ENCODE data around the gene STK17A. TPM values are rescaled to one million over a fixed set of nuclear protein-coding genes. Genes with fewer than 3 reads are reported as not detected.
A peak's percentile ranks its signal among the peaks of the same experiment; 100 is the strongest.
"Not testable (repeated sequence)": the region's sequence is repeated elsewhere in the genome, so short reads cannot be mapped to it uniquely, and the experiment has no call there.

The STK17A gene
- total and polyA plus RNA-seq, 3 experiments from 2014 or later: 45.5 to 270 (median 45.8) TPM

GRCh38 chr7:43660141-43660540 lies 77.2 kb downstream of the STK17A start:
- Mint-ChIP-seq H3K36me3 (peaks cover 8 to 24% (median 13%) of the 10 kb centered on the region in 3 donors), H3K27ac (peak overlapping the region; percentile 52 to 95 (median 75)), H3K27me3 (peaks cover 0 to 2% of the 10 kb centered on the region in 2 donors), H3K9me3 (no peaks in the 10 kb centered on the region), H3K4me1 (peaks cover 58 to 79% (median 72%) of the 10 kb centered on the region in 3 donors), H3K4me3 (peak overlapping the region in 5 of 7 donors; percentile 4 to 54 (median 24))
- Histone ChIP-seq H3K4me1 (ENCODE audit: insufficient read depth, low read length) (peaks cover 42% of the 10 kb centered on the region), H3K27me3 (ENCODE audit: insufficient read depth, low read length, poor library complexity, severe bottlenecking) (no peaks in the 10 kb centered on the region), H3K36me3 (ENCODE audit: insufficient read depth, low read length) (no peaks in the 10 kb centered on the region), H3K9me3 (ENCODE audit: low read length) (no peaks in the 10 kb centered on the region), H3K4me3 (ENCODE audit: low read length) (no peak overlapping the region), H3K27ac (ENCODE audit: low read depth, low read length) (no peak overlapping the region)
- ChIA-PET POLR2A (interaction anchor here (0.7 kb wide), 1 partner anchor 12 kb away, joined by 3 read pairs; no protein-coding TSS in a partner anchor), CTCF (interaction anchor here (1.1 kb wide), 1 partner anchor 77 kb away, joined by 3 read pairs; the partner anchor contains the start of gene STK17A)
- no peak for DNase-seq

DNA sequence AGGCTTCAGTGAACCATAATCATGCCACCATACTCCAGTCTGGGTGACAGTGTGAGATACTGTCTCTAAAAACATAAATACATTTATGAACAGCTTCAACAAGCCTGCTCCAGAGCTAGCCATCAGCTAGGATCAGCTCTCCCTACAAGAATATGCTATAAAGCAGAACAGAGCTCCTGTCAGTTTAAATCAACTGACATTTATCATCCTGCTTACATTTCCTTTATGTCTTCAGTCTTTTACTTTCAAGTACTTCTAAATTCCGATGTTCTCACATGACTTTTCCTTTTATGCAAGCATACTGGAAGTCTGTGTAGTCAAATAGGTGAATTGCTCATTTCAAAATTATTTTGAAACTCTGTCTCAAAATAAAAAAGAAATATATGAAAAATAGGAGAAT lies 81.8 kb downstream of the STK17A start:
- Histone ChIP-seq H3K27me3 (ENCODE audit: insufficient read depth, low read length, poor library complexity, severe bottlenecking) (no peaks in the 10 kb centered on the region), H3K36me3 (ENCODE audit: insufficient read depth, low read length) (no peaks in the 10 kb centered on the region), H3K4me3 (ENCODE audit: low read length) (no peak overlapping the region), H3K27ac (ENCODE audit: low read depth, low read length) (no peak overlapping the region), H3K9me3 (ENCODE audit: low read length) (no peaks in the 10 kb centered on the region), H3K4me1 (ENCODE audit: insufficient read depth, low read length) (peaks cover 43% of the 10 kb centered on the region)
- CTCF ChIA-PET: interaction anchor here (1.1 to 2.9 kb wide), 2 partner anchors 15 to 82 kb away, joined by 3 to 9 read pairs; partner anchors contain the start of gene STK17A
- H3K4me3 Mint-ChIP-seq: no peak overlapping the region
- H3K27me3 Mint-ChIP-seq: peaks cover 0 to 2% of the 10 kb centered on the region in 2 donors
- H3K9me3 Mint-ChIP-seq: no peaks in the 10 kb centered on the region
- peak overlapping the region in 5 of 8 donors; percentile 3 to 75 (median 36) for H3K27ac Mint-ChIP-seq
- POLR2A ChIA-PET: interaction anchor here (1.2 kb wide), 1 partner anchor 16 kb away, joined by 3 read pairs; no protein-coding TSS in a partner anchor
- H3K36me3 Mint-ChIP-seq: peaks cover 9 to 19% (median 9%) of the 10 kb centered on the region in 3 donors
- H3K4me1 Mint-ChIP-seq: peaks cover 56 to 77% (median 69%) of the 10 kb centered on the region in 3 donors
- DNase-seq: no peak

GRCh38 chr7:43666938-43667337 lies 84.0 kb downstream of the STK17A start:
- no peak overlapping the region for H3K4me3 Mint-ChIP-seq
- H3K36me3 ChIP-seq (ENCODE audit: insufficient read depth, low read length): no peaks in the 10 kb centered on the region
- peaks cover 14 to 19% (median 17%) of the 10 kb centered on the region in 3 donors for H3K36me3 Mint-ChIP-seq
- H3K9me3 Mint-ChIP-seq: peaks cover 0 to under 1% (median 0%) of the 10 kb centered on the region in 5 donors
- ChIA-PET POLR2A (no interaction called here), CTCF (no interaction called here)
- H3K9me3 ChIP-seq (ENCODE audit: low read length): no peaks in the 10 kb centered on the region
- no peaks in the 10 kb centered on the region for H3K27me3 ChIP-seq (ENCODE audit: insufficient read depth, low read length, poor library complexity, severe bottlenecking)
- H3K27ac Mint-ChIP-seq: peak overlapping the region in 2 of 8 donors; percentile 8 to 36
- H3K27me3 Mint-ChIP-seq: peaks cover 0 to 2% of the 10 kb centered on the region in 2 donors
- H3K4me3 ChIP-seq (ENCODE audit: low read length): no peak overlapping the region
- DNase-seq: no peak
- peaks cover 41% of the 10 kb centered on the region for H3K4me1 ChIP-seq (ENCODE audit: insufficient read depth, low read length)
- H3K4me1 Mint-ChIP-seq: peaks cover 58 to 82% (median 75%) of the 10 kb centered on the region in 3 donors
- H3K27ac ChIP-seq (ENCODE audit: low read depth, low read length): no peak overlapping the region

DNA sequence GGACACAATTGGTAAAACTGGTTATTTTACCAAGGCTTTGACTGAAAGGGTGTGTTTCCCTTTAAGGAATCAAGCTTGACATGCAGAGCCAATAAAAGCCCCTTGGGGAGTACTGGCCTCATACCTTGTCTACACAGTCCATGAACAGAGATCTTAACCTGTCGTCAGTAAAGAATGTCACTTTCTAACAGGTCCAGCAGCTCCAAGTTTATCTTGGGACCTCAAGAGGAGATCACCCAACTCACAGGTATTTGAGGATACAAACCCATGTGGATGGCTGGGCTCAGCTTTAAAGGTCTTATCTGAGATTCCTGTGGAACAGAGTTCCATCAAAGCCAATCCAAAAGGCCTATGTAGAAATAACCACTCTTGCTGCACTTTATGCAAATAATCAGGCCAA lies 85.1 kb downstream of the STK17A start:
- peaks cover 61 to 88% (median 81%) of the 10 kb centered on the region in 3 donors for H3K4me1 Mint-ChIP-seq
- peaks cover 0 to 5% (median 4%) of the 10 kb centered on the region in 5 donors for H3K9me3 Mint-ChIP-seq
- H3K4me1 ChIP-seq (ENCODE audit: insufficient read depth, low read length): peaks cover 41% of the 10 kb centered on the region
- no peaks in the 10 kb centered on the region for H3K27me3 ChIP-seq (ENCODE audit: insufficient read depth, low read length, poor library complexity, severe bottlenecking)
- no peak overlapping the region for H3K4me3 ChIP-seq (ENCODE audit: low read length)
- H3K27ac Mint-ChIP-seq: peak overlapping the region in 6 of 8 donors; percentile 63 to 97 (median 88)
- H3K36me3 ChIP-seq (ENCODE audit: insufficient read depth, low read length): no peaks in the 10 kb centered on the region
- CTCF ChIA-PET: no interaction called here
- H3K9me3 ChIP-seq (ENCODE audit: low read length): no peaks in the 10 kb centered on the region
- peaks cover 0 to 2% of the 10 kb centered on the region in 2 donors for H3K27me3 Mint-ChIP-seq
- peaks cover 19 to 25% (median 20%) of the 10 kb centered on the region in 3 donors for H3K36me3 Mint-ChIP-seq
- POLR2A ChIA-PET: interaction anchor here (0.5 to 2.5 kb wide), 2 partner anchors 81 to 85 kb away, joined by 5 to 11 read pairs; partner anchors contain the start of gene STK17A
- no peak overlapping the region for H3K4me3 Mint-ChIP-seq
- DNase-seq: no peak
- H3K27ac ChIP-seq (ENCODE audit: low read depth, low read length): no peak overlapping the region

DNA sequence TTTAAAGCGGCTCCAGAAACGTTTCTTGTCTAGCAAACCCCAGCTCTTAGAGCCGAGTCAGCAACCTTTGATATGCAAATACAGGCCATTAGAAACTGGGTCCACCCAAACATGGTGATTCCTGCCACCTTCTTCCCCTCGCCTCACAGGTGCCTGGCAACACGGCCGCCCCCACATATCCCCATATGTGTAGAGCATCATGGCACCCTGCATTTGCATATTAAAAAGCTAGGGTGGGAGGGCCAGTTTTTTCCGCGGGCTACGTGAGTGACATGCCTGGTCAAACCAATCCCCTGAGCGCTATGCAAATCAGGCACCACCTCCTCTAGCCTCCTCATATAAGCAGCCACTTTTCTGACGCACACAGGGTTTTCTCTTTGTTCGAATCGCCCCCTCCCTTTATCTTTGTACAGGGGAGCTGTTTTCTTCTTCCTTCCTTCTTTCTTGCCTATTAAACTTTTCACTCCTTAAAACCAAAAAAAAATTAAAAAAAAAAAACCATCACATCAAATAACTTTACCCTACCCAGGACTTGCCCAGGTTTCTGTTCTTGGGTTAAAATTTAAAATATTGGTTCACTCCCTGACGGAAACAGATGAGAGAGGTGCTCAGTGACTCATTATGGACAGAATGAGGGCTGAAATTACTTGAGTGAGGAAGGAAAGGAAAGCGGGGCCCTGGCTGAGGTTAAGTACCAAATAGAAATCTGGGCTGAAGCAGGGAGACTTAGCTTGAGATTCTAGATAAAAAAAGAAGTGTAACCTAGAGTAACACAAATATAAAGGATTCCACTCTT lies 86.6 kb downstream of the STK17A start:
- Mint-ChIP-seq H3K36me3 (peaks cover 17 to 30% (median 22%) of the 10 kb centered on the region in 3 donors), H3K27me3 (peaks cover 0 to 2% of the 10 kb centered on the region in 2 donors), H3K27ac (peak overlapping the region; percentile 80 to 98 (median 92)), H3K4me3 (peak overlapping the region; percentile 33 to 91 (median 71)), H3K4me1 (peaks cover 69 to 90% (median 88%) of the 10 kb centered on the region in 3 donors), H3K9me3 (peaks cover 0 to 7% (median 4%) of the 10 kb centered on the region in 5 donors)
- ChIA-PET CTCF (interaction anchor here (0.7 to 2.7 kb wide), 5 partner anchors 19 to 87 kb away, joined by 3 to 17 read pairs (median 5); partner anchors contain the start of gene STK17A), POLR2A (interaction anchor here (1.0 to 2.5 kb wide), 4 partner anchors 20 to 86 kb away, joined by 3 to 21 read pairs (median 10); partner anchors contain the start of gene STK17A)
- Histone ChIP-seq H3K4me3 (ENCODE audit: low read length) (no peak overlapping the region), H3K9me3 (ENCODE audit: low read length) (no peaks in the 10 kb centered on the region), H3K27me3 (ENCODE audit: insufficient read depth, low read length, poor library complexity, severe bottlenecking) (no peaks in the 10 kb centered on the region), H3K4me1 (ENCODE audit: insufficient read depth, low read length) (peaks cover 36% of the 10 kb centered on the region), H3K36me3 (ENCODE audit: insufficient read depth, low read length) (no peaks in the 10 kb centered on the region), H3K27ac (ENCODE audit: low read depth, low read length) (peak overlapping the region; percentile 28)
- peak; percentile 46 to 85 (median 68) for DNase-seq

- Histone ChIP-seq H3K36me3 (ENCODE audit: insufficient read depth, low read length) (no peaks in the 10 kb centered on the region), H3K27ac (ENCODE audit: low read depth, low read length) (no peak overlapping the region), H3K27me3 (ENCODE audit: insufficient read depth, low read length, poor library complexity, severe bottlenecking) (no peaks in the 10 kb centered on the region), H3K4me1 (ENCODE audit: insufficient read depth, low read length) (peaks cover 22% of the 10 kb centered on the region), H3K4me3 (ENCODE audit: low read length) (no peak overlapping the region), H3K9me3 (ENCODE audit: low read length) (no peaks in the 10 kb centered on the region)
- peak overlapping the region in 2 of 7 donors; percentile 22 to 43 for H3K4me3 Mint-ChIP-seq
- peaks cover 0 to 7% (median 4%) of the 10 kb centered on the region in 5 donors for H3K9me3 Mint-ChIP-seq
- peaks cover 0 to 2% of the 10 kb centered on the region in 2 donors for H3K27me3 Mint-ChIP-seq
- DNase-seq: no peak
- peaks cover 16 to 33% (median 17%) of the 10 kb centered on the region in 3 donors for H3K36me3 Mint-ChIP-seq
- H3K27ac Mint-ChIP-seq: peak overlapping the region in 4 of 8 donors; percentile 21 to 83 (median 42)
- peaks cover 64 to 84% (median 77%) of the 10 kb centered on the region in 3 donors for H3K4me1 Mint-ChIP-seq
- ChIA-PET CTCF (interaction anchor here (2.2 kb wide), 1 partner anchor 29 kb away, joined by 6 read pairs; no protein-coding TSS in a partner anchor), POLR2A (no interaction called here)
Measured at GRCh38 chr7:43671521-43671920, 88.6 kb downstream of the STK17A start.

- Mint-ChIP-seq H3K4me1 (peaks cover 69 to 95% (median 84%) of the 10 kb centered on the region in 3 donors), H3K36me3 (peaks cover 11 to 33% (median 13%) of the 10 kb centered on the region in 3 donors)
- H3K4me1 ChIP-seq (ENCODE audit: insufficient read depth, low read length): peaks cover 37% of the 10 kb centered on the region
- H3K27me3 Mint-ChIP-seq; H3K27me3 ChIP-seq (ENCODE audit: insufficient read depth, low read length, poor library complexity, severe bottlenecking); H3K36me3 ChIP-seq (ENCODE audit: insufficient read depth, low read length); H3K27ac Mint-ChIP-seq; H3K4me3 ChIP-seq (ENCODE audit: low read length); H3K27ac ChIP-seq (ENCODE audit: low read depth, low read length); DNase-seq; POLR2A ChIA-PET; H3K9me3 Mint-ChIP-seq; H3K4me3 Mint-ChIP-seq; H3K9me3 ChIP-seq (ENCODE audit: low read length): not testable (repeated sequence)
- CTCF ChIA-PET: interaction anchor here (1.0 to 1.5 kb wide), 4 partner anchors 24 to 91 kb away, joined by 3 to 4 read pairs (median 3); partner anchors contain the start of gene STK17A
Measured at GRCh38 chr7:43673243-43673976, 90.5 kb downstream of the STK17A start.
